Retinal pigment epithelial cell (primary cell): ENCODE measurements around the gene NUP214.

ENCODE experiments used
- DNase-seq: peaks from one replicate; pipeline ENCODE4 v3.0.0-alpha.2; 2010; ENCODE audit warnings: low read depth
- H3K4me3 ChIP-seq: 2 replicates; pipeline ENCODE4 v1.5.1; 2011; ENCODE audit warnings: mild to moderate bottlenecking, low read length, control low read depth, moderate library complexity
- CTCF ChIP-seq: conservative IDR thresholded peaks from 2 replicates; pipeline ENCODE4 v1.5.1; 2011; ENCODE audit warnings: low read depth, low read length, control low read depth, inconsistent platforms

NUP214 gene

GRCh38 chr9:131119600-131119999 is 5.8 kb upstream of the NUP214 start:
- no peak for DNase-seq
- TF ChIP-seq CTCF, result no peak
- no peak overlapping the region for H3K4me3 ChIP-seq

GRCh38 chr9:131120620-131121228 is 4.7 kb upstream of the NUP214 start:
- TF ChIP-seq CTCF, result no peak
- no peak overlapping the region for H3K4me3 ChIP-seq
- DNase-seq, result no peak

GRCh38 chr9:131121346-131121745 is 4.0 kb upstream of the NUP214 start:
- no peak for DNase-seq
- TF ChIP-seq CTCF, result no peak
- H3K4me3 ChIP-seq, result no peak overlapping the region

- DNase-seq, result no peak
- H3K4me3 ChIP-seq, result no peak overlapping the region
- TF ChIP-seq CTCF, result no peak
These were observed 3.2 kb upstream of the NUP214 start for GRCh38 chr9:131122158-131122557.

- peak overlapping the region; percentile 100 for H3K4me3 ChIP-seq
- no peak for TF ChIP-seq CTCF
- no peak for DNase-seq
These were observed 423 bp upstream of the NUP214 start for GRCh38 chr9:131125038-131125287.

- no peak for DNase-seq
- no peak for TF ChIP-seq CTCF
- H3K4me3 ChIP-seq, result peak overlapping the region; percentile 100
These were observed 657 bp downstream of the NUP214 start for GRCh38 chr9:131126059-131126426.

GRCh38 chr9:131129183-131129582 is 3.8 kb downstream of the NUP214 start:
- no peak for TF ChIP-seq CTCF
- no peak overlapping the region for H3K4me3 ChIP-seq
- DNase-seq, result no peak
